Esophagus muscularis mucosa (tissue), 4 donors: Measurements from ENCODE around the gene LYG2. TPM values are rescaled to one million over a fixed set of nuclear protein-coding genes. Genes with fewer than 3 reads are reported as not detected.
"Not testable (repeated sequence)": the region's sequence is repeated elsewhere in the genome, so short reads cannot be mapped to it uniquely, and the experiment has no call there.

ENCODE experiments used
- DNase-seq: peaks from one replicate; pipeline ENCODE4 v3.0.0-alpha.2; 2017; ENCODE audit errors: extremely low spot score
- H3K27ac ChIP-seq, 4 donors: fragments of 200-600 bp; sonication (generic); replicated peaks in 1 of 4; 1 replicate in 3 of 4; 2 replicates in 1 of 4; pipeline ENCODE4 v1.5.1; 2016 to 2019; ENCODE audit warnings: mild to moderate bottlenecking in 1 of 4
- H3K27me3 ChIP-seq, 4 donors: fragments of 200-600 bp; sonication (generic); one replicate each; pipeline versions ENCODE4 v1.5.1 to v1.6.0; 2016 to 2019
- H3K36me3 ChIP-seq, 4 donors: fragments of 200-600 bp; sonication (generic); one replicate each; pipeline ENCODE4 v1.5.1; 2016 to 2019
- H3K4me1 ChIP-seq, 4 donors: fragments of 200-600 bp; sonication (generic); one replicate each; pipeline ENCODE4 v1.5.1; 2016 to 2019
- H3K4me3 ChIP-seq, 4 donors: fragments of 200-600 bp; sonication (generic); 1 replicate in 2 of 4; 2 replicates in 2 of 4; pipeline ENCODE4 v1.5.1; 2016 to 2019; ENCODE audit warnings: mild to moderate bottlenecking in 4 of 4, moderate library complexity in 1 of 4
- H3K9me3 ChIP-seq, 4 donors: fragments of 200-600 bp; sonication (generic); 1 replicate in 3 of 4; 2 replicates in 1 of 4; pipeline ENCODE4 v1.5.1; 2016 to 2019
- CTCF ChIP-seq, 3 experiments: fragments of 200-600 bp in 2 of 3; fragments of 450-650 bp in 1 of 3; sonication (generic) in 2 of 3; IDR thresholded peaks; one replicate each; pipeline ENCODE4 v1.5.1; 2017 to 2019; ENCODE audit warnings: antibody characterized with exemption in 3 of 3, mild to moderate bottlenecking in 2 of 3, moderate library complexity in 1 of 3
- EP300 ChIP-seq: sonication (generic); formaldehyde crosslinking; IDR thresholded peaks from one replicate; pipeline ENCODE4 v1.6.1; 2017; ENCODE audit warnings: antibody characterized with exemption
- POLR2A ChIP-seq: fragments of 450-650 bp; IDR thresholded peaks from one replicate; pipeline ENCODE4 v1.6.1; 2017; ENCODE audit warnings: antibody characterized with exemption, moderate library complexity, mild to moderate bottlenecking, low read depth
- POLR2AphosphoS5 ChIP-seq, 2 donors: sonication (generic); formaldehyde crosslinking; IDR thresholded peaks; one replicate each; pipeline ENCODE4 v1.6.1; 2017; ENCODE audit warnings: antibody characterized with exemption in 2 of 2
- WGBS: methylation state at CpG from one replicate; pipeline ENCODE4 v1.1.5; 2018; 5-methylcytosine and 5-hydroxymethylcytosine counted together
- intact Hi-C: fragments of 100-400 bp; cut with DNase I; formaldehyde crosslinking; loops from one replicate; pipeline ENCODE4 v1.15.1; 2023
- total RNA-seq, 4 donors: library from RNA; depleted of rRNA; stranded (reverse); fragments of >200 nt; gene quantifications; one replicate each; pipeline versions ENCODE4 v1.1.0 to v1.2.1, GENCODE V29; 2016

LYG2 gene
- total RNA-seq, 4 donors from 2014 or later = not detected

GRCh38 chr2:99216096-99216495, 39.4 kb downstream of the LYG2 start:
- no peaks in the 10 kb centered on the region for H3K9me3 ChIP-seq
- no peak for DNase-seq
- no peak overlapping the region for H3K4me3 ChIP-seq
- no peak overlapping the region for H3K27ac ChIP-seq
- no peak for TF ChIP-seq CTCF (IDR thresholded peaks at IDR 0.05)
- TF ChIP-seq POLR2AphosphoS5 (IDR thresholded peaks at IDR 0.05) = no peak
- no peak for TF ChIP-seq POLR2A
- H3K4me1 ChIP-seq = no peaks in the 10 kb centered on the region
- peaks cover 0 to 20% (median 11%) of the 10 kb centered on the region in 4 donors for H3K36me3 ChIP-seq
- no peaks in the 10 kb centered on the region for H3K27me3 ChIP-seq
- intact Hi-C loops = no loop called here
- WGBS = 97% methylated on average over 2 of the region's 2 CpGs

- intact Hi-C loops = no loop called here
These were observed 50.0 kb downstream of the LYG2 start for GRCh38 chr2:99205491-99205890.

GRCh38 chr2:99201959-99202678, 53.3 kb downstream of the LYG2 start:
- H3K27me3 ChIP-seq = no peaks in the 10 kb centered on the region
- intact Hi-C loops = no loop called here
- no peaks in the 10 kb centered on the region for H3K9me3 ChIP-seq
- WGBS = 89% methylated on average over 4 of the region's 4 CpGs
- H3K4me3 ChIP-seq = no peak overlapping the region
- H3K4me1 ChIP-seq = no peaks in the 10 kb centered on the region
- H3K36me3 ChIP-seq = peaks cover 6 to 27% (median 14%) of the 10 kb centered on the region in 4 donors
- TF ChIP-seq EP300 (no peak), CTCF (IDR thresholded peaks at IDR 0.05) (peak in 1 of 3 experiments; percentile 20)
- no peak for DNase-seq
- no peak overlapping the region for H3K27ac ChIP-seq

More at GRCh38 chr2:99205491-99205890, 50.0 kb downstream of the LYG2 start:
- Histone ChIP-seq H3K27me3 (no peaks in the 10 kb centered on the region), H3K4me3 (no peak overlapping the region), H3K27ac (no peak overlapping the region), H3K4me1 (no peaks in the 10 kb centered on the region), H3K9me3 (no peaks in the 10 kb centered on the region), H3K36me3 (peaks cover 0 to 9% (median 0%) of the 10 kb centered on the region in 4 donors)
- no peak for DNase-seq
- no peak for TF ChIP-seq CTCF (IDR thresholded peaks at IDR 0.05)
- no peak for TF ChIP-seq POLR2A
- no peak for TF ChIP-seq POLR2AphosphoS5 (IDR thresholded peaks at IDR 0.05)
- no peak for TF ChIP-seq EP300
- 91% methylated on average over 5 of the region's 5 CpGs for WGBS

GRCh38 chr2:99200076-99200800, 55.2 kb downstream of the LYG2 start:
- no peak for DNase-seq
- Histone ChIP-seq H3K4me1 (no peaks in the 10 kb centered on the region), H3K27me3 (no peaks in the 10 kb centered on the region), H3K9me3 (no peaks in the 10 kb centered on the region), H3K36me3 (peaks cover 25 to 46% (median 33%) of the 10 kb centered on the region in 4 donors), H3K27ac (no peak overlapping the region), H3K4me3 (no peak overlapping the region)
- WGBS = 90% methylated on average over 7 of the region's 7 CpGs
- no peak for TF ChIP-seq EP300
- intact Hi-C loops = no loop called here

GRCh38 chr2:99198103-99198841, 57.2 kb downstream of the LYG2 start:
- H3K9me3 ChIP-seq = no peaks in the 10 kb centered on the region
- H3K27ac ChIP-seq = no peak overlapping the region
- intact Hi-C loops = no loop called here
- TF ChIP-seq CTCF (IDR thresholded peaks at IDR 0.05) = no peak
- TF ChIP-seq EP300 = no peak
- no peak for TF ChIP-seq POLR2AphosphoS5 (IDR thresholded peaks at IDR 0.05)
- TF ChIP-seq POLR2A = no peak
- H3K4me1 ChIP-seq = no peaks in the 10 kb centered on the region
- DNase-seq = no peak
- no peaks in the 10 kb centered on the region for H3K27me3 ChIP-seq
- no peak overlapping the region for H3K4me3 ChIP-seq
- WGBS = 91% methylated on average over 6 of the region's 6 CpGs
- H3K36me3 ChIP-seq = peaks cover 29 to 63% (median 42%) of the 10 kb centered on the region in 4 donors

GRCh38 chr2:99192364-99192763, 63.1 kb downstream of the LYG2 start:
- H3K4me3 ChIP-seq, DNase-seq, H3K27ac ChIP-seq, H3K4me1 ChIP-seq, intact Hi-C loops, H3K9me3 ChIP-seq, H3K27me3 ChIP-seq: not testable (repeated sequence)
- 99% methylated on average over 4 of the region's 4 CpGs for WGBS
- H3K36me3 ChIP-seq = peaks cover 31 to 95% (median 67%) of the 10 kb centered on the region in 4 donors
